ENCODE data around the gene NT5C1B. TPM values are rescaled to one million over a fixed set of nuclear protein-coding genes. Genes with fewer than 3 reads are reported as not detected.

NT5C1B gene
- total RNA-seq, 1 donor from 2014 or later = not detected

DNA sequence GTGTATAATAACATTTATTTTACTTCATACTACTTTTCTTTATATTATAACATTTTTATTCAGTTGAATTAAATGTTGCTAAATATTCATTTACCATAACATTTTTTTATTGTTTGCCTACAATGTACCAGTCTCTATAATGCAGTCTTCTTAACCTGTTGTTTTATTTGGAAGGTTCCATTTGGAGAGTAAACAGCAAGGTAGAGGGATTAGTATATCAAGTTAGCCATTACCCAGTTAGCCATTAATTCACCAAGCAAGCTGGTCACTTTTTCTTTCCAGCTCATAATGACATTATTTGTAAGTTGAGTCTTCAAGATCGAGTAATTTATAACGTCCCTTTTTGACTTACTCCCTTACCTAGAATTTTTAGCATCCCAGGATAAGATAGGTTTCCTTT, 29.7 kb upstream of the NT5C1B start:
- no peaks in the 10 kb centered on the region for H3K36me3 Mint-ChIP-seq
- peaks cover 4% of the 10 kb centered on the region for H3K9me3 Mint-ChIP-seq
- H3K4me3 Mint-ChIP-seq = no peak overlapping the region
- H3K27ac Mint-ChIP-seq = no peak overlapping the region
- no peak for DNase-seq (ENCODE audit: low spot score in 2 of 2, unreplicated experiment in 2 of 2)
- TF ChIP-seq, protein P1, sequence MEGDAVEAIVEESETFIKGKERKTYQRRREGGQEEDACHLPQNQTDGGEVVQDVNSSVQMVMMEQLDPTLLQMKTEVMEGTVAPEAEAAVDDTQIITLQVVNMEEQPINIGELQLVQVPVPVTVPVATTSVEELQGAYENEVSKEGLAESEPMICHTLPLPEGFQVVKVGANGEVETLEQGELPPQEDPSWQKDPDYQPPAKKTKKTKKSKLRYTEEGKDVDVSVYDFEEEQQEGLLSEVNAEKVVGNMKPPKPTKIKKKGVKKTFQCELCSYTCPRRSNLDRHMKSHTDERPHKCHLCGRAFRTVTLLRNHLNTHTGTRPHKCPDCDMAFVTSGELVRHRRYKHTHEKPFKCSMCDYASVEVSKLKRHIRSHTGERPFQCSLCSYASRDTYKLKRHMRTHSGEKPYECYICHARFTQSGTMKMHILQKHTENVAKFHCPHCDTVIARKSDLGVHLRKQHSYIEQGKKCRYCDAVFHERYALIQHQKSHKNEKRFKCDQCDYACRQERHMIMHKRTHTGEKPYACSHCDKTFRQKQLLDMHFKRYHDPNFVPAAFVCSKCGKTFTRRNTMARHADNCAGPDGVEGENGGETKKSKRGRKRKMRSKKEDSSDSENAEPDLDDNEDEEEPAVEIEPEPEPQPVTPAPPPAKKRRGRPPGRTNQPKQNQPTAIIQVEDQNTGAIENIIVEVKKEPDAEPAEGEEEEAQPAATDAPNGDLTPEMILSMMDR (IDR thresholded peaks at IDR 0.05; ENCODE audit: unreplicated experiment) = no peak
- H3K4me1 Mint-ChIP-seq = peaks cover 12% of the 10 kb centered on the region
- peaks cover 3% of the 10 kb centered on the region for H3K27me3 Mint-ChIP-seq (ENCODE audit: low read depth)

DNA sequence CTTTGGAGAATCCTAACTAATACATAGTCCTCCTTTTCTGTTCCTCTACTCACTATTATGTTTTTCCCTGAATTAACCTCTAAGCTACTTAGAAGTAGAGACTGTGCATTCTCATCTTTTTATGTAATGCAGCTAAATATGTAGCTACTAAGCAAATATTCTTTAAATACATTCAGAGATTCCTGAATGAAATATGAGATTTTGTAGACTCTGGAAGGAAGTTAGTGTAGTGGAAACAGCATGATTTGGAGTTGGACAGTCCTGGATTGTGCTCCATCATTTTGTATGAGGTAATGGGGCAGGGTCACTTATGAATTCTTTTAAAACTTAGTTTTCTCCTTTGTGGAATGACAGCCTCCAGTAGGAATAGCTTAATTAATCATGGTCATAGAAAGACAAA, 24.7 kb upstream of the NT5C1B start:
- TF ChIP-seq, protein P1 (IDR thresholded peaks at IDR 0.05; ENCODE audit: unreplicated experiment) = no peak
- Mint-ChIP-seq H3K27ac (no peak overlapping the region), H3K4me1 (peaks cover 10% of the 10 kb centered on the region), H3K27me3 (ENCODE audit: low read depth) (peaks cover 2% of the 10 kb centered on the region), H3K36me3 (no peaks in the 10 kb centered on the region), H3K9me3 (peaks cover 4% of the 10 kb centered on the region), H3K4me3 (no peak overlapping the region)
- no peak for DNase-seq (ENCODE audit: low spot score in 2 of 2, unreplicated experiment in 2 of 2)

DNA sequence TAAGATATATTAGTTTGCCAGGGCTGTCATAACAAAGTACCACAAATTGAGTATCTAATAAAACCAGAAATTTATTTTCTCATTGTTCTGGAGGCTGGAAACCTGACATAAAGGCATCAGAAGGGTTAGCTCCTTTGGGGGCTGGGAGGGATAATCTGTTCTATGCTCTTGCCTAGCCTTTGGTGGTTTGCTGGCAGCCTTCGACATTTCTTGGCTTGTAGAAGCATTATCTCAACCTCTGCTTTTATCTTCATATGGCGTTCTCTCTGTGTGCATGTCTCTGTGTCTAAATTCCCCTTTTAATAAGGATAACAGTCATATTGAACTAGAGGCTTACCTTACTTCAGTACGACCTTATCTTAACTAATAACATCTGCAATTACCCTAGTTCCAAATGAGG, 22.8 kb upstream of the NT5C1B start:
- Mint-ChIP-seq H3K4me1 (peaks cover 10% of the 10 kb centered on the region), H3K27ac (no peak overlapping the region), H3K27me3 (ENCODE audit: low read depth) (peaks cover 2% of the 10 kb centered on the region), H3K4me3 (no peak overlapping the region), H3K9me3 (no peaks in the 10 kb centered on the region), H3K36me3 (no peaks in the 10 kb centered on the region)
- TF ChIP-seq, protein P1 (IDR thresholded peaks at IDR 0.05; ENCODE audit: unreplicated experiment) = no peak
- no peak for DNase-seq (ENCODE audit: low spot score in 2 of 2, unreplicated experiment in 2 of 2)

DNA sequence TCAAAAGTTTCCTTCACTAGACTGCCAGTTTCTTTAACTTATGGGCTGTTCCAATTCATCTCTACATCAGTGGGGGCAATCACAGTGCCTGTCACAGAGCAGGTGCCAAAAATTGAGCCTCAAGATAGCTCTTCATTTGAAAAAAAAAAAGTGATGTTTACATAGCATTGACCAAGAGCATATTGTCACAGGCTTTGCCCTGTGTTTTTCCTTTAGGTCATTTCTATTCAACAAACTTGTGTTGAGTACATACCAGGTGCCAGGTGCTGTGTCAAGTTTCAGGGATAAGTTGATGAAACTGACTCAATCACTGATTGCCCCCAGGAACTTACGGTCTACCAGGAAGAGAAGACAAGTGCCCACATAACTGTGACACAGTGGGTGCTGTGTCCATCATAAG, 22.2 kb upstream of the NT5C1B start:
- TF ChIP-seq, protein P1 (IDR thresholded peaks at IDR 0.05; ENCODE audit: unreplicated experiment) = no peak
- Mint-ChIP-seq H3K4me1 (peaks cover 10% of the 10 kb centered on the region), H3K27me3 (ENCODE audit: low read depth) (peaks cover 4% of the 10 kb centered on the region), H3K9me3 (no peaks in the 10 kb centered on the region), H3K27ac (no peak overlapping the region), H3K36me3 (no peaks in the 10 kb centered on the region), H3K4me3 (no peak overlapping the region)
- DNase-seq (ENCODE audit: low spot score in 2 of 2, unreplicated experiment in 2 of 2) = no peak

DNA sequence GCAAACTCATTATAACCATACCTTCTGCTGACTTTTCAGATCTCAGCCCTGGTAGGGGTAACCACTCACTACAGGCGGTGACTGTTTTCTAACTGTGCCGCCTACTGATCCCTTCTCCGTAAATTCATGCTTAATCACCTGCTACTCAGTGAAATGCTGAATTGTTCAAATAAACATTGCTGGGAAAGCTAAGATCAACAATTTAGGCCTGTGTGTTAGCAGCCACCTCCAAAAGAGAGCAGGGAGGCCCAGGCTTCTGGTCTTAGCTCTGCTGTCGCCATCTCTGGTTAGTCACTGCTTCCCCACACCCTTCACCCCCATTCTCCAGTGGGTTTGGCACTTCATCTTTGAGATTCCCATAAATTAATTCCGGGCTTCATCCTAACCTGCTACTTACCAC, 21.8 kb upstream of the NT5C1B start:
- peaks cover 6% of the 10 kb centered on the region for H3K27me3 Mint-ChIP-seq (ENCODE audit: low read depth)
- no peak overlapping the region for H3K27ac Mint-ChIP-seq
- no peaks in the 10 kb centered on the region for H3K36me3 Mint-ChIP-seq
- no peak overlapping the region for H3K4me3 Mint-ChIP-seq
- TF ChIP-seq, protein P1 (IDR thresholded peaks at IDR 0.05; ENCODE audit: unreplicated experiment) = no peak
- H3K4me1 Mint-ChIP-seq = peaks cover 10% of the 10 kb centered on the region
- no peak for DNase-seq (ENCODE audit: low spot score in 2 of 2, unreplicated experiment in 2 of 2)
- H3K9me3 Mint-ChIP-seq = no peaks in the 10 kb centered on the region

DNA sequence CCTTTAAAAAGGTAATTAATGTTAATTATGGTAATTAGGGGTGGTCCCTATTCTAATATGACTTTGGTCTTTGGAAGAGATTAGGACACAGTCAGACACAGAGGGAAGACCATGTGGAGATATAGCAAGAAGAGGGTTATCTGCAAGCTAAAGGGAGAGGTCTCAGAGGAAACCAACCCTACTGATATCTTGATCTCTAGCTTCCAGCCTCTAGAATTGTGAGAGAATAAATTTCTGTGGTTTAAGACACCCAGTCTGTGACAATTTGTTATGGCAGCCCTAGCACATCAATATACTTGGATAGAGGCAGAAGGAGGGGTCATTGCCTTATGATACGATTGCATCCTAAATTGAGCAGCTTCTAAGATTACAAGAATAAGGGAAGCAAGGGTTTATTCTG, 21.3 kb upstream of the NT5C1B start:
- H3K4me3 Mint-ChIP-seq = no peak overlapping the region
- H3K27me3 Mint-ChIP-seq (ENCODE audit: low read depth) = peaks cover 6% of the 10 kb centered on the region
- TF ChIP-seq, protein P1 (IDR thresholded peaks at IDR 0.05; ENCODE audit: unreplicated experiment) = no peak
- no peak overlapping the region for H3K27ac Mint-ChIP-seq
- H3K36me3 Mint-ChIP-seq = no peaks in the 10 kb centered on the region
- H3K9me3 Mint-ChIP-seq = no peaks in the 10 kb centered on the region
- no peak for DNase-seq (ENCODE audit: low spot score in 2 of 2, unreplicated experiment in 2 of 2)
- H3K4me1 Mint-ChIP-seq = peaks cover 12% of the 10 kb centered on the region
